DOHH2 (cell line): ENCODE data around the gene CFAP300.

Experiments used
- H3F3A ChIP-seq: fragments of 200-600 bp; sonication (generic), shearing (Covaris generic); 2 replicates; pipeline ENCODE4 v1.6.0; 2016; ENCODE audit warnings: antibody characterized with exemption, mild to moderate bottlenecking; ENCODE audit not compliant: control insufficient read depth, insufficient read depth
- H3K27ac ChIP-seq: fragments of 200-600 bp; sonication (generic); 2 replicates; pipeline ENCODE4 v1.5.1; 2014; ENCODE audit warnings: low read depth, mild to moderate bottlenecking, low read length, moderate library complexity
- H3K27me3 ChIP-seq: fragments of 200-600 bp; sonication (generic); 2 replicates; pipeline ENCODE4 v1.6.1; 2014; ENCODE audit warnings: mild to moderate bottlenecking, low read length, mixed read lengths; ENCODE audit not compliant: control insufficient read depth
- H3K36me3 ChIP-seq: fragments of 200-600 bp; sonication (generic); 2 replicates; pipeline ENCODE4 v1.6.1; 2014; ENCODE audit warnings: mild to moderate bottlenecking, low read length, moderate library complexity, mixed read lengths; ENCODE audit not compliant: control insufficient read depth
- H3K4me1 ChIP-seq: fragments of 200-600 bp; sonication (generic); 2 replicates; pipeline ENCODE4 v1.6.1; 2014; ENCODE audit warnings: mild to moderate bottlenecking, low read length, mixed read lengths; ENCODE audit not compliant: control insufficient read depth
- H3K4me2 ChIP-seq: fragments of 200-600 bp; sonication (generic); 2 replicates; pipeline ENCODE4 v1.6.0; 2014; ENCODE audit warnings: mild to moderate bottlenecking, low read length, moderate library complexity
- H3K4me3 ChIP-seq: fragments of 200-600 bp; sonication (generic); 2 replicates; pipeline ENCODE4 v1.5.1; 2014; ENCODE audit warnings: mild to moderate bottlenecking, low read length, mixed read lengths
- H3K79me2 ChIP-seq: fragments of 200-600 bp; sonication (generic); 2 replicates; pipeline ENCODE4 v1.6.1; 2014; ENCODE audit warnings: mild to moderate bottlenecking, low read length, mixed read lengths; ENCODE audit not compliant: control insufficient read depth
- H3K9me2 ChIP-seq: fragments of 200-600 bp; sonication (generic); replicated peaks from 2 replicates; pipeline ENCODE4 v1.6.1; 2014; ENCODE audit warnings: mild to moderate bottlenecking, low read length, mixed read lengths; ENCODE audit not compliant: control insufficient read depth
- H3K9me3 ChIP-seq: fragments of 200-600 bp; sonication (generic); 2 replicates; pipeline ENCODE4 v1.6.1; 2014; ENCODE audit warnings: antibody characterized with exemption, low read length, mixed read lengths; ENCODE audit not compliant: control insufficient read depth, insufficient read depth
- H4K20me1 ChIP-seq: fragments of 200-600 bp; sonication (generic); 2 replicates; pipeline ENCODE4 v1.6.0; 2014; ENCODE audit warnings: low read depth, mild to moderate bottlenecking, antibody characterized with exemption, low read length, moderate library complexity; ENCODE audit not compliant: control insufficient read depth, insufficient read depth
- EZH2phosphoT487 ChIP-seq: fragments of 200-600 bp; sonication (generic); IDR thresholded peaks from 2 replicates; pipeline ENCODE4 v1.6.1; 2017; ENCODE audit warnings: borderline replicate concordance, mild to moderate bottlenecking, antibody characterized with exemption, low read length, moderate library complexity, mixed read lengths
- TF ChIP-seq, protein P1 (sequence below): fragments of 200-600 bp; sonication (generic); IDR thresholded peaks from one replicate; pipeline ENCODE4 v1.5.1; 2014; ENCODE audit warnings: antibody characterized with exemption, mild to moderate bottlenecking, low read depth, low read length; ENCODE audit not compliant: poor library complexity, severe bottlenecking

The CFAP300 gene

DNA sequence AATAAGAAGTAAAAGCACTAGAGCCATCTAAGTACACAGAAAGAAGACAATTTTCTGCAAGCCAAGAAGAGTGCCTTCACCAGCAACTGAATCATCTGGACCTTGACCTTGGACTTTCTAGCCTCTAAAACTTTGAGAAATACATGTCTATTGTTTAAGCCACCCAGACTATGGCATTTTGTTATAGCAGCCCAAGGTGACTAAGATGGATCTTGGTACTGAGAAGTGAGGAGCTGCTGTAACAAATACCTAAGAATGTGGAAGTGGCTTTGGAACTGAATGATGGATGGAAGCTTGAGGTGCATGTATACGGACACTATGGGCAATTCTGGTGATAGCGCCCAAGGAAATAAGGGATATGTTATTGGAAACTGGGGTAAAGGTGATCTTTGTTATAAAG is 14.9 kb downstream of the CFAP300 start:
- Histone ChIP-seq H3F3A (no peaks in the 10 kb centered on the region), H3K4me1 (no peaks in the 10 kb centered on the region), H3K9me3 (no peaks in the 10 kb centered on the region), H3K9me2 (no peaks in the 10 kb centered on the region), H3K4me3 (no peak overlapping the region), H3K4me2 (no peak overlapping the region), H3K36me3 (no peaks in the 10 kb centered on the region), H4K20me1 (no peaks in the 10 kb centered on the region), H3K27ac (no peak overlapping the region), H3K79me2 (no peaks in the 10 kb centered on the region), H3K27me3 (0 out of 2 replicates have a peak, but pooled peaks cover 3% of the 10 kb centered on the region)
- TF ChIP-seq, protein P1, sequence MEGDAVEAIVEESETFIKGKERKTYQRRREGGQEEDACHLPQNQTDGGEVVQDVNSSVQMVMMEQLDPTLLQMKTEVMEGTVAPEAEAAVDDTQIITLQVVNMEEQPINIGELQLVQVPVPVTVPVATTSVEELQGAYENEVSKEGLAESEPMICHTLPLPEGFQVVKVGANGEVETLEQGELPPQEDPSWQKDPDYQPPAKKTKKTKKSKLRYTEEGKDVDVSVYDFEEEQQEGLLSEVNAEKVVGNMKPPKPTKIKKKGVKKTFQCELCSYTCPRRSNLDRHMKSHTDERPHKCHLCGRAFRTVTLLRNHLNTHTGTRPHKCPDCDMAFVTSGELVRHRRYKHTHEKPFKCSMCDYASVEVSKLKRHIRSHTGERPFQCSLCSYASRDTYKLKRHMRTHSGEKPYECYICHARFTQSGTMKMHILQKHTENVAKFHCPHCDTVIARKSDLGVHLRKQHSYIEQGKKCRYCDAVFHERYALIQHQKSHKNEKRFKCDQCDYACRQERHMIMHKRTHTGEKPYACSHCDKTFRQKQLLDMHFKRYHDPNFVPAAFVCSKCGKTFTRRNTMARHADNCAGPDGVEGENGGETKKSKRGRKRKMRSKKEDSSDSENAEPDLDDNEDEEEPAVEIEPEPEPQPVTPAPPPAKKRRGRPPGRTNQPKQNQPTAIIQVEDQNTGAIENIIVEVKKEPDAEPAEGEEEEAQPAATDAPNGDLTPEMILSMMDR = no peak
- TF ChIP-seq EZH2phosphoT487 = no peak

DNA sequence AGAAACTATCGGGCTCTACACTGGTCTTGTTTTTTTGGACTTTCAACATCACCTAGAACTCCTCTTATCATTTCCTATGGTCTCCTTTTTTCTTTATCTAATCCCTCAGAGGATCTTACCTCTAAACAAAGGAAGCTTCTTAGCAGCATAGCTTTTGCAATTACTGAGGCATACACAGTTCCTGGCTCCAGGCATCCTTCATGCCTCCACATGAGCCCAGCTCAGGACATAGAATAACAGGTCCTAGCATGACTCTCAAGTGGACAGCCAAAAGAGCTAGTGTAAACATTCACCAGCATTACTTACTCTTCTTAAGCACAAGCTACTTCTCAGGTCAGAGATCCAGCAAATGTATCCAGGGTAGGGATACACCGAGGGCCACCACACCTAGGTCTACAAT is 17.1 kb downstream of the CFAP300 start:
- Histone ChIP-seq H4K20me1 (no peaks in the 10 kb centered on the region), H3K4me3 (no peak overlapping the region), H3K9me2 (no peaks in the 10 kb centered on the region), H3K36me3 (no peaks in the 10 kb centered on the region), H3K27me3 (0 out of 2 replicates have a peak, but pooled peaks cover 3% of the 10 kb centered on the region), H3K9me3 (no peaks in the 10 kb centered on the region), H3K4me2 (no peak overlapping the region), H3F3A (no peaks in the 10 kb centered on the region), H3K79me2 (no peaks in the 10 kb centered on the region), H3K27ac (no peak overlapping the region), H3K4me1 (no peaks in the 10 kb centered on the region)
- TF ChIP-seq EZH2phosphoT487 = no peak
- TF ChIP-seq, protein P1 = no peak

DNA sequence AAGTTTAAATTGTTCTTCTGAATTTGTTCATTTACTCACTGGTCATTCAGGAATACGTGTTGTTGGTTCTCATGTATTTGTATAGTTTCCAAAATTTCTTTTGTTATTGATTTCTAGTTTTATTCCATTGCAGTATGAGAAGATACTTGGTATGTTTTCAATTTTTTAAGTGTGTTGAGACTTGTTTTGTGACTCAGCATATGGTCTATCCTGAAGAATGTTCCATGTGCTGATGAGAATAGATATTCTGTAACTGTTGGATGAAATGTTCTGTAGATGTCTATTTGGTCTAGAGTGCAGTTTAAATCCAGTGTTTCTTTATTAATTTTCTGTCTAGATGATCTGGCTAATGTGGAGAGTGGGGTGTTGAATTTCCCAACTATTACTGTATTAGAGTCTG is 23.5 kb downstream of the CFAP300 start:
- Histone ChIP-seq H3K4me2 (no peak overlapping the region), H3K79me2 (no peaks in the 10 kb centered on the region), H3K4me1 (no peaks in the 10 kb centered on the region), H4K20me1 (no peaks in the 10 kb centered on the region), H3F3A (no peaks in the 10 kb centered on the region), H3K4me3 (no peak overlapping the region), H3K9me3 (peaks cover 10% of the 10 kb centered on the region; the same call in 1 of the 2 replicates), H3K9me2 (no peaks in the 10 kb centered on the region), H3K36me3 (no peaks in the 10 kb centered on the region), H3K27ac (no peak overlapping the region), H3K27me3 (no peaks in the 10 kb centered on the region)
- TF ChIP-seq, protein P1 = no peak
- no peak for TF ChIP-seq EZH2phosphoT487
